ENCODE measurements around the gene WDR93. TPM values are rescaled to one million over a fixed set of nuclear protein-coding genes. Genes with fewer than 3 reads are reported as not detected.
A peak's percentile ranks its signal among the peaks of the same experiment; 100 is the strongest.

WDR93 gene
- total RNA-seq, 4 donors from 2014 or later = 0.31 TPM; not detected in 3

GRCh38 chr15:89745131-89745530 is 54.5 kb downstream of the WDR93 start:
- H3K27me3 ChIP-seq = peaks cover 15% of the 10 kb centered on the region
- WGBS = 88% methylated on average over 10 of the region's 13 CpGs
- TF ChIP-seq POLR2AphosphoS5 (IDR thresholded peaks at IDR 0.05) (no peak), EP300 (IDR thresholded peaks at IDR 0.05) (no peak)

GRCh38 chr15:89745768-89746167 is 55.2 kb downstream of the WDR93 start:
- Histone ChIP-seq H3K9me3 (no peaks in the 10 kb centered on the region), H3K4me1 (peaks cover 10% of the 10 kb centered on the region), H3K27ac (no peak overlapping the region), H3K36me3 (no peaks in the 10 kb centered on the region), H3K27me3 (peaks cover 15% of the 10 kb centered on the region), H3K4me3 (no peak overlapping the region)
- 86% methylated on average over 1 of the region's 1 CpG for WGBS
- no peak for TF ChIP-seq POLR2A (IDR thresholded peaks at IDR 0.05)
- no peak for TF ChIP-seq POLR2AphosphoS5 (IDR thresholded peaks at IDR 0.05)
- no peak for DNase-seq (ENCODE audit: low spot score in 2 of 2)

More at GRCh38 chr15:89745131-89745530, 54.5 kb downstream of the WDR93 start:
- H3K27ac ChIP-seq = no peak overlapping the region
- DNase-seq (ENCODE audit: low spot score in 2 of 2) = no peak
- no peaks in the 10 kb centered on the region for H3K9me3 ChIP-seq
- H3K4me3 ChIP-seq = no peak overlapping the region
- no peaks in the 10 kb centered on the region for H3K36me3 ChIP-seq
- H3K4me1 ChIP-seq = peaks cover 6% of the 10 kb centered on the region

GRCh38 chr15:89746386-89746780 is 55.8 kb downstream of the WDR93 start:
- no peak for DNase-seq (ENCODE audit: low spot score in 2 of 2)
- peaks cover 14% of the 10 kb centered on the region for H3K4me1 ChIP-seq
- H3K27ac ChIP-seq = no peak overlapping the region
- H3K27me3 ChIP-seq = peaks cover 15% of the 10 kb centered on the region
- no peaks in the 10 kb centered on the region for H3K9me3 ChIP-seq
- no peaks in the 10 kb centered on the region for H3K36me3 ChIP-seq
- 77% methylated on average over 9 of the region's 9 CpGs for WGBS
- H3K4me3 ChIP-seq = no peak overlapping the region
- TF ChIP-seq POLR2A (IDR thresholded peaks at IDR 0.05) (no peak), POLR2AphosphoS5 (IDR thresholded peaks at IDR 0.05) (no peak), CTCF (IDR thresholded peaks at IDR 0.05) (no peak), EP300 (IDR thresholded peaks at IDR 0.05) (no peak)

- DNase-seq (ENCODE audit: low spot score in 2 of 2) = no peak
- Histone ChIP-seq H3K36me3 (no peaks in the 10 kb centered on the region), H3K27ac (no peak overlapping the region), H3K4me3 (no peak overlapping the region), H3K9me3 (no peaks in the 10 kb centered on the region), H3K27me3 (peaks cover 15% of the 10 kb centered on the region), H3K4me1 (peaks cover 16% of the 10 kb centered on the region)
- 70% methylated on average over 17 of the region's 28 CpGs for WGBS
- no peak for TF ChIP-seq POLR2AphosphoS5 (IDR thresholded peaks at IDR 0.05)
- no peak for TF ChIP-seq CTCF (IDR thresholded peaks at IDR 0.05)
- TF ChIP-seq POLR2A (IDR thresholded peaks at IDR 0.05) = no peak
- no peak for TF ChIP-seq EP300 (IDR thresholded peaks at IDR 0.05)
These were observed 57.4 kb downstream of the WDR93 start for GRCh38 chr15:89747708-89748682.

GRCh38 chr15:89749054-89749453 is 58.4 kb downstream of the WDR93 start:
- WGBS = 89% methylated on average over 7 of the region's 7 CpGs
- DNase-seq (ENCODE audit: low spot score in 2 of 2) = no peak
- TF ChIP-seq POLR2A (IDR thresholded peaks at IDR 0.05) (no peak), CTCF (IDR thresholded peaks at IDR 0.05) (no peak)
- Histone ChIP-seq H3K27me3 (peaks cover 15% of the 10 kb centered on the region), H3K36me3 (no peaks in the 10 kb centered on the region), H3K9me3 (no peaks in the 10 kb centered on the region), H3K4me3 (no peak overlapping the region), H3K27ac (no peak overlapping the region), H3K4me1 (peaks cover 16% of the 10 kb centered on the region)

GRCh38 chr15:89749526-89749925 is 58.9 kb downstream of the WDR93 start:
- WGBS = 74% methylated on average over 4 of the region's 4 CpGs
- Histone ChIP-seq H3K27me3 (peaks cover 15% of the 10 kb centered on the region), H3K9me3 (no peaks in the 10 kb centered on the region), H3K27ac (no peak overlapping the region), H3K4me3 (peak overlapping the region; percentile 76), H3K4me1 (peaks cover 16% of the 10 kb centered on the region), H3K36me3 (no peaks in the 10 kb centered on the region)
- TF ChIP-seq CTCF (IDR thresholded peaks at IDR 0.05) (no peak), EP300 (IDR thresholded peaks at IDR 0.05) (no peak), POLR2AphosphoS5 (IDR thresholded peaks at IDR 0.05) (no peak)
- no peak for DNase-seq (ENCODE audit: low spot score in 2 of 2)

Measured in suprapubic skin (tissue), 4 donors.